SH-SY5Y (cell line): Measurements from ENCODE around the gene TACC3.

ENCODE experiments used
- GATA2 ChIP-seq: IDR thresholded peaks from 2 replicates; pipeline ENCODE4 v1.6.1; 2011; ENCODE audit warnings: mild to moderate bottlenecking, low read depth, low read length
- GATA3 ChIP-seq: IDR thresholded peaks from 2 replicates; pipeline ENCODE4 v1.6.1; 2011; ENCODE audit warnings: low read depth, mild to moderate bottlenecking, low read length, moderate library complexity

- TF ChIP-seq GATA3 (no peak), GATA2 (no peak)
Measured at GRCh38 chr4:1755297-1755696, 34.0 kb downstream of the TACC3 start.
